ENCODE results near the gene ADD1.
"Not testable (repeated sequence)": the region's sequence is repeated elsewhere in the genome, so short reads cannot be mapped to it uniquely, and the experiment has no call there.

Gene ADD1

DNA sequence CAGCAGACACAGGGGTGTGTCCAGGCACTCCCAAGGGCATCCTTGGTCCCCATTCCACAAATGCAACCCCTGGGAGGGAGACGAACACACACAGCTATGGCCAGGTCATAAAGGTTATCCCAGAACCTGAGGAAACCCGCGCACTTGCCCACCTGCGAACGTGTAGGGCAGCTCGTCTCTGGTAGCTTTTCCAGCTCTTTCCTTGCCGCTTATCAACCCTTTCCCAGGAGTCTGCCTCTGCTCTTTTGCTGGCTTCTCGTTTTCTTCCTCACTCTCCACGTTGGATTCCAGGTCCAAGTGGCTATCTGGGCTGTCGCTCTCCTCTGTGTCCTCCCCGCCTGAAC, 106.1 kb downstream of the ADD1 start:
- DNase-seq: no peak

DNA sequence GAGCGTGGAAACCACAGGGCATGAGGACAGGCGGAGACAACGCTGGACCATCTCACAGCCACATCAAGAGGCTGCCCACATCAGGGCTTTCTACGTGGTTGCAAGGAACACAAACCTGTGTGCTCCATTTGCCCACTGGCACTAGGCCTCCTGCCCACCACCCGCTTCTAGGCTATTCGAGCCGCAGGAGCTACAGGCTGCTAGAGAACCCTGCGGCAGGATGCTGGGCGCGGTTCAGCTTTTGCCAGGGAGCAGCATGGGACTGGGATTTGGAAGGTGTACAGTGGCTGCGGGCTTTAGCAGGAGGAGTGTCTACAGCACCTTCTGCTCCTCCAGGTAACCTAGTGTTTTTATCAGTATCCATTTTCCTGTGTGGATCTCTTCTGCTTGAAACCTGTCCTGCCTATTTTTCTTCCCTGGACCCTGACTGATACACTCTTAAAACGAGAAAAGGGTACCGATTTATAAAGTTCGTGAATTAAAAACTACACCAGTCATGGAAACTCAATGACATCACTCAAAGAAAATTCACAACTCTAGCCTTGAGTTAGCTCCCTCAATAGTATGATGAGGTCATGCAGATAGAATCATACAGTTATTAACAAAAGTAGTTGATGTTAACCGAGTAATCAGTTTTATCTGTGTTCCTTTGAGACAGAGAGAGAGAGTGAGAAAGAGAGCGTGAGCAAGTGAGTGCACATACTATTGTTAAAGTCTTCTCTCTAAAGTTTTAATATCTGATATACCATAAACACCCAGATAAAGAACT, 106.8 kb downstream of the ADD1 start:
- DNase-seq: no peak

DNA sequence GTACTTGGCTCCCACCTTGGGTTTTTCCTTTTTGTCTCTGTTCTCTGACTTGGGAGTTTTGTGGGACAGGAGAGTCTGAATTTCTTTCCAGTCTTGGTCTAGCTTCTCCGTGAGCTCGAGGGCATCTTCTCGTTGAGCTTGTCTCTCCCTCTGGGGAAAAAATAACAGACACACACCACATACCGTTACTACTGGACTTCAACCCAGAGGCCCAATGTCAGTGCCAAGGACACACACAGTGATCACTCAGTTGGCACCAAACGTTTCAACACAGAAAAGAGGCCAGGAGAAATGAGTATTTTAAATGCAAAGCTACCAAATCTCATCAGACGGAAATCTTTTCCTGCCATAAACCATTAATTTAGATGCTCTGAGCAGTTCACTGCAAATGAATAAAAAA, 109.9 kb downstream of the ADD1 start:
- no peak for DNase-seq

DNA sequence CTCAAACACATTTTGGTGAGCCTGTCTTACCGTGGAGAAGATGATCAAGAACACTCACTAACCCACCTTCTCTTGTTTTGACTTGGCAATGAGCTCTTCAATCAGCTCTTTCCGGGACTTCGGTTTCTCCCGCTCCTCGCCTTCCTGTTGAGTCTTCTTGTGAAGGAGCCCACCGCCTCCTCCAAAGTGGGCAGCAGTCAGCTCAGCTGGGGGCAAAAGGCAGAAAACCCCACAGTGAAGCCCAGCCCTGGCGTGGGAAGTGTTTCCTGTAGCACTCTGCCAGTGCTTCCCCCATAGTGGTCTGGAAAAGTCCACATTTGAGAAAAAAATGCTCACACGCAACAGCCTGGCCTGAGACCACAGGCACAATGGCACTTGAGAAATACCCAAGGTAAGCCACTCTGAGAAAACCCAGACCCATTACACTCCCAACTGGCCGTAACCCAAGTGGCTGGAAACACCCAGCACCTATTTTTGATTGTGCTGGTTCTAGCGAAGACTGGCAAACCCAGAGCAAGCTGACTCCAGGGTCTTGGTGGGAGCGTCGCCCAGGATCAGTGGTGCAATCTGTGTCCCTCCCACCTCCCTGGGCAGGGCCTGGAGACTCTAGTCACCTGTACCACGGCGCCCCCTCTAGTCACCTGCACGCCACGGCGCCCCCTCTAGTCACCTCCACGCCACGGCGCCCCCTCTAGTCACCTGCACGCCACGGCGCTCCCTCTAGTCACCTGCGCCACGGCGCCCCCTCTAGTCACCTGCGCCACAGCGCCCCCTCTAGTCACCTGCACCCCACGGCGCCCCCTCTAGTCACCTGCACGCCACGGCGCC, 110.9 kb downstream of the ADD1 start:
- DNase-seq: peak; percentile 91

DNA sequence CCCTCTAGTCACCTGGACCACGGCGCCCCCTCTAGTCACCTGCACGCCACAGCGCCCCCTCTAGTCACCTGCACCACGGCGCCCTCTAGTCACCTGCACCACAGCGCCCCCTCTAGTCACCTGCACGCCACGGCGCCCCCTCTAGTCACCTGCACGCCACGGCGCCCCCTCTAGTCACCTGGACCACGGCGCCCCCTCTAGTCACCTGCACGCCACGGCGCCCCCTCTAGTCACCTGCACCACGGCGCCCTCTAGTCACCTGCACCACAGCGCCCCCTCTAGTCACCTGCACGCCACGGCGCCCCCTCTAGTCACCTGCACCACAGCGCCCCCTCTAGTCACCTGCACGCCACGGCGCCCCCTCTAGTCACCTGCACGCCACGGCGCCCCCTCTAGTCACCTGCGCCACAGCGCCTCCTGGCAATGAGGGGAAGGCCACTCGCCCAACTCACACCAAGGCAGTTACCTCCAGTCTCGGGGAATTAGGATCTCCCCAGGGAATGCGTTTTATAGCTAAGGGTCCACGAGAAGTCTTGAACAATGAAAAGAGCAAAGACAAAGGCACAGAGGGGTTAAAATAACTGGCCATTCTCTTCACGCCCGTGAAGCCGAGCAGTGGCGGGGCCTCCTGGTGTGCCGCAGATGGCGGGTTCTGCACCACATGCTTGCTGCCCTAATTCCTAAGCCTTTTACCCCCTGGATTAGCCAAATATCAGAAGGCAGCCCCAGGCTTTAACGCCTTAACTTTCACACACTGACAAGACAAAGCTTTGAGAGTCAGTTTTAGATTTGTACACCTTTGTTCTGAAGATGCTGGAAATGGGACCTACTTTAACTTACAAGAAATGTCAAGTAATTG, 111.8 kb downstream of the ADD1 start:
- DNase-seq: not testable (repeated sequence)

DNA sequence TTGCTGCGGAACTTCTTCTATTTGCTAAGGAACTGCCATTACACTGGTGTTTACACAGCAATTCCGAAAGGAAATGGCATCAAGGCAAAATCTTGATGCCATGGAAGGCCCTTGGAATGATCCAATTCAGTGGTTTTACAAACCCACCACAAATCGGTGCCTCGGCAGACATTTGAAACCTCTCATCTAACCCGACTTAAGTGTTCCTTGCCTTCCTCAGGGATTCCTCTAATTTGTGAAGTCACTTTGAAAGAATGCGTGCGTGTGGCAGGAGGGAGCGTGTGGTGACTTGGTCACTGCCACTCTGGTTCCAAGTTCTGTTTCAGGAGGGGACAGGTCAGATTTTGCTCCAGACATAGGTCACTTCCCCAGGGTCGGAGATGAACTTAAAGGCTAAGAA, 114.8 kb downstream of the ADD1 start:
- no peak for DNase-seq

DNA sequence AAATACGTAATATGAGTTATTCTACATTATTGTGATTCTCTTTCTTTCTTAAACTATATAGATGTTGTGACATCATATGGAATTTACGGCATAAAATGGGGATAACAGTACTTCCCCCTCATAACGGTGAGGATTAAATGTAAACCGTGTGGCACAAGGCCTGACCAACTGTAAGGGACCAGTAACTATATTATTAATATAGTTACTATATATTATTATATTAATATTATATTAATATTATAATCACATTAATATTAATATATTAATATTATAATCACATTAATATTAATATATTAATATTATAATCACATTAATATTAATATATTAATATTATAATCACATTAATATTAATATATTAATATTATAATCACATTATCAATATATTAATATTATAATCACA, 116.8 kb downstream of the ADD1 start:
- DNase-seq: not testable (repeated sequence)

DNA sequence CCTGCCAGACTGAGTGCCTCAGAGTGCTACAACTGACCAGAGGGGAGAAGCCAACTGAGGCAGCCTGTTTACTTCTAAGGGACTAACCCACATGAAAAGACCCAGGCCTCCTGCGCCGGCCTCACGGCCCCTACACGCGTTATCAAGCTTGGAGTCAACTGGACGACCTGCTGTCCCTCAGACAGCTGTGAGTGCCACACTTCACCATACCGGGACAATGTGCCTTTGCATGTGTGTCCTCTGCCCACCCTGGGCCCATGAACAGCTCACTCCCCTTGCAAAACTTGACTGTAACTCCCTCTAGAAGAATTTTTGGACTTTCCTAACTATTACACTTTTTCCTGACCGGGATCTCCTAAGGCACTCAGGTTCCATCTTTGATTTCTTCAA, 117.8 kb downstream of the ADD1 start:
- peak; percentile 49 for DNase-seq

DNA sequence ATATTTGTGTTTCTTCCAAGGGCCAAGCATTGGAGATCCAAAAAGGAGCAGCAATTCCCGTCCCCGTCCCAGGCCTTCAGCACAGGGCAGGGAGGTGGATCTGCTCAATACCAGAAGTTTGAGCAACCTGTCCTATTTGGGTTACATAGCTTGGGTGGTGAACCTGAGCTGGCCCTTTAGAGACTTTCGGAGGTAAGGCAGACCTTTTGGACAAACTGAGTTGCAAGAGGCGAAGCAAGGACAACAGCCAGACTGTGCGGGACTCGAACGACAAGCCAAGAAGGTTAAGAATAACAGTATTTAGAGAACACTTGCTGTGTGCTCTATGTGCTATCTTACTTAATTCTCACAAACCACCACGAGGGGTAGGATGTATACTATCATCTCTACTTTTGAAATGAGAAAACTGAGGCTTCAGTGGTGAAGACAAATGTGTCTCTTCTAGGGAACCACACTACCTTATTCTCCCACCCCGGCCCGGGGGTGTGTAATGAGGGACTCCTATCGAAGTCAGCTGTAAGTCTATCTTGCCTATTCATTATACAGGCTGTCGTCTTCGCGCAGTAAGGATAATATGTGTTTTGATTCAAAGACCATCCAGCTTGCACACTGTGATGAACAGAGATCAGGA, 118.3 kb downstream of the ADD1 start:
- peak; percentile 89 for DNase-seq

DNA sequence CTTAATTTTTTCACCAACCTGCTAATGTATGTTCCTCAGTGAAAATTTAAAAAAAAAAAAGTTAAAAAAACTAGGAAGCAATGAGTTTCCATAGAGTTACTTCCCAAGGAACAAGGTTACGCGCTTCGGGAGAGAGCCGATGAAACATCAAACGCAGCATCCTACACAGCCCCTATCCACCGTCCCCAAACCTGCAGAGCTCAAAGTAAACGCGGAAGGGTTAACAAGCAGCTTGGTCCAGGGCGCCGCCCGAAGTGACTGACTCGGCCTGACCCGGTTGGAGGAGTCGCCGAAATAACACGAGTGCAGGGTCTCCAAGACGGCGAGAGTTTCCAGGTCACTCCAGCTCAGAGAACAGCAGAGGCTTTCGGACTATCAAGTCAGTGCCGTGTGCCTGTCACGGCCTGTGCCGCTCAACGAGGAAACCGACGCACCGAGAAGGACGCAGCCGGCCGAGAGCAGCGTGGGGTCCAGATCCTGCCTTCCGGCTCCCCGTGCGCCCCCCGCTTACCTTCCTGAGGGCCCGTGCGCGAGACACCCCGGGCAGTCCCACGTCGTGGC, 119.0 kb downstream of the ADD1 start:
- peak; percentile 56 for DNase-seq

DNA sequence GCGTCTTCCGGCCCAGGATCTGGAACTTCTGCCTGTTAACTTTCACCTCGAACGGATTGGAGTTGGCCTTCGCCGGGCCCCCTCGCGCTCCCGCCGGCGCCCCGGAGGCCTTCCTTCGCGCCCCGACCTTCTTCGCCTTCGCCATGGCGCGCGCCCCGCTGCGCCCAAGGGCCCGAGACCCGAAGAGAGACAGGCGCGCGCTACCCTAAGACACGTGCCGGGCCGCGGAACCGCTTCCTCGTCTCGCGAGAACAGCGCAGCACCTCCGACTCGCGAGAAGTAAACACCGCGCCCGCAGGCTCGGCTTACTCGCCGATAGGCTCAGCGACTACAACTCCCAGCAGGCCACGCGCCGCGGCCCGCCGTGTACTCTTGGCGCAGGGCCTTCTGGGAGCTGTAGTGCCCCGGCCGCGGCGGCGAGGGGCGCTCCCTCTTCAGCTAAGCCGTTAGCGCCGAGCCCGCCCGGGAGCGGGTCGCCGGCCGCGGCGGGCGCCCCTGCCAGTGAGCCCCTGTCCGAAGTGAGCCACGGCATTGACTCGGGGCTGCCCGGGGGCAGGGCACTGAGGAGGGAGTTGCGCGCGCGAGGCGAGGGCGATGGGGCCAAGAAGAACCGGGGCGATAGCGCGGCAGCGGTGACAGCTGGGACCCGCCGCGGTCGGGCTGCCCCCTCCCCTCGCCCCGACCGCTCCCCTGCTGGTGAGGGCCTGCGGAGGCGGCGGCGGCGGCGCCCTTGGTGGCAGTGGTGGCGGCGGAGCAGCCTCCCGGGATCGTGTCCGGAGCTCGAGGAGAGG, 119.7 kb downstream of the ADD1 start, which contains the start of the genes GRK4 and NOP14:
Gene GRK4, plus strand, starts transcription at position 397 of the 791 bp plus-strand sequence. CDS start 500 bp downstream, outside the sequence.
Gene NOP14, minus strand, starts transcription at position 232 of the 791 bp plus-strand sequence. Its CDS starts 87 bp downstream, at position 145.
- peak; percentile 99 for DNase-seq

DNA sequence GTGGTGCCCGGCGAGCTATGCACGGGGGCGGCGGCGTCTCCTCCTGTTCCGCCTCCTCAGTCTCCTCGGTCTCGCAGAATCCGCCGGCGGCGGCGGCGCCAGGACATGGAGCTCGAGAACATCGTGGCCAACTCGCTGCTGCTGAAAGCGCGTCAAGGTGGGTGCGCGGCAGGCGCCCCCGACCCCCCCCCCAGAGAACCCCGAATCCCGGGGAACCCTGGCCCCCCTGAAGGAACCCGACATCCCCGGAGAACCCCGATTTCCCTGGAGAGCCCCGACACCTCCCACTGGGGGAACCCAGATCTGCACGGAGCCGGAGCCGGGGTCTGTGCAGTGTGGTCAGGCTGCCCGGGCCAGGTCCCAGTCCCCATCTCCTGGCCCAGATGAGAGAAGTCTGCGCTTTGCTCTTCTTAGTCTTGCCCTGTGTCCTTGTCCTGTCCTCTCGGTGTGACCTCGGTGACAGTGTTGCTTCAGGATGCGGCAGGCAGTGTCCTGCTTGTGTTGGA, 120.4 kb downstream of the ADD1 start:
- peak; percentile 62 for DNase-seq

DNA sequence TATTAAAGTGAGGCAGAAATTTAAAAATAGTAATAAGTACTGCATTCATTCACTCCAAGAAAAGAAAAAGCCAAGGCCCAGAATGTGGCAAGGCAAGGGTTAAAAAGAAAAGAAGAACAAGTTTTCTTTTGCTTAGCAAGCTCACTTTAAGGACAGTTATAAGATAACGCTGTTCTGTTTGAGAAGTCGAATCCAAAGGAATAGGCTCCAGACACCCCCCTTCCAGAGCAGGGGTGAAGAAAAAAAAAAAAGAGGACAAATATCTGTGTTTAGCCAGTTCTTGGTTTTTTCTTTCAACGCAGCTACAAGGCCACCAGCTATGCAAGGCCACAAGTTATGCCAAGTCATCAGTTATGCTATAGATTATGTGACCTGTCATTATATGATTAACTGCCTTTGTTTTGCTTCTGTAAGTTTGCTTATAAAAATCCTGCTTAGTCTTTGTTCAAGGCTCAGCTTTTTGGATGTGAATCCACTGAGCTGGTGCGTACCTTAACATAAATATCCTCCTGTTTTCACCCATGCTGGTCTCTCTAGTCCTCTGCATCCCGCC, 121.1 kb downstream of the ADD1 start:
- DNase-seq: no peak

DNA sequence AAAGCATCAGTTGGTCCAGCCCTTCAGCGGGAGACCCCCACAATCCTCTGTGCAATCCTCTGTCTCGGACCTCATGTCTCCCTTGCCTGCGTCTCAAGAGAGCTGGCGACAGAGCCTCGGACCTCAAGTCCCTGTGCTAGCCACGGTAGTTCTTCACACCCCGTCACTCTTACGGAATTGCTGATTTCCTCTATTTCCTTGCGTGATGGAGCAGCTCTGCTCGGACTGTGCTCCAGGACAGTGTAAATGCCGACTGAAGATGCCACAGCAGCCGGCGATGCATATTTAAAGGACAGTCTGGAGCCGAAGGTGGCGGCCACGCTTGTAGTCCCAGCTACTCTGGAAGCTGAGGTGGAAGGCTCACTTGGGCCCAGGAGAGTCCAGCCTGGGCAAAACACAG, 121.6 kb downstream of the ADD1 start:
- no peak for DNase-seq

DNA sequence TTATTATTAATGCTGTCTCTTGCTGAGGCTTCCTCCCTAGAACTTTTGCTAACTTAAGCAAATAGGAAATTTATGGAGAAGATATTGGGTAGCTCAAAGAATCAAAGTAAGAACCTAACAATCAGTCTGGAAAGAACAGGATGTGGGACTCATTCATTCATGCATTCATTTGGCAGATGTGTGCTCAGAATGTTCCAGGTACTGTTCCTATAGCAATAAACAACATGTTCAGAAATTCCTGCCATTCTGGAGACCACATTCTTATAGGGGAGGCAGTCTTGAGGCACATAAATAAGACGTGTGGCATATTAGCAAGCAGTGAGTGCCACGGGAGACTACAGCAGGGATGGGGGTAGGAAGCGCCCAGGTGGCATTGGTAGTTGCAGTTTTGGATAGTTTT, 124.7 kb downstream of the ADD1 start:
- no peak for DNase-seq

DNA sequence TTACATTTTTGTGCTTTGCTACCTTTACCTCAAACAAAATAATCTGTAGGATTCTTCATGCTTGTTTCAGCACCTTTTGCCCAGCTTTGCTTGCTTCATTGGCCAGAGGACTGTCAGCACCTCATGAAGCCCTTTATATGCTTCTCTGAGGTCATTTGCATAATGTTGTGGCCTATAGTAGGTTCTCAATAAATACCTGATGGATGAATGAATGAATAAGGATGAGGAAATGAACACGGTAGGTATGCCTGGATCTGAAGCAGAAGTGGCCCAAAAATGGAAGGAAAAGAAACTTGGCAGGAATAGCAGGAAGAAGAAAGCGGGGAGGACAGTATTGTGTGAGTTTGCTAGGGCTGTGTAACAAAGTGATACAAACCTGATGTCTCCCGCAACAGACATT, 127.6 kb downstream of the ADD1 start:
- no peak for DNase-seq

DNA sequence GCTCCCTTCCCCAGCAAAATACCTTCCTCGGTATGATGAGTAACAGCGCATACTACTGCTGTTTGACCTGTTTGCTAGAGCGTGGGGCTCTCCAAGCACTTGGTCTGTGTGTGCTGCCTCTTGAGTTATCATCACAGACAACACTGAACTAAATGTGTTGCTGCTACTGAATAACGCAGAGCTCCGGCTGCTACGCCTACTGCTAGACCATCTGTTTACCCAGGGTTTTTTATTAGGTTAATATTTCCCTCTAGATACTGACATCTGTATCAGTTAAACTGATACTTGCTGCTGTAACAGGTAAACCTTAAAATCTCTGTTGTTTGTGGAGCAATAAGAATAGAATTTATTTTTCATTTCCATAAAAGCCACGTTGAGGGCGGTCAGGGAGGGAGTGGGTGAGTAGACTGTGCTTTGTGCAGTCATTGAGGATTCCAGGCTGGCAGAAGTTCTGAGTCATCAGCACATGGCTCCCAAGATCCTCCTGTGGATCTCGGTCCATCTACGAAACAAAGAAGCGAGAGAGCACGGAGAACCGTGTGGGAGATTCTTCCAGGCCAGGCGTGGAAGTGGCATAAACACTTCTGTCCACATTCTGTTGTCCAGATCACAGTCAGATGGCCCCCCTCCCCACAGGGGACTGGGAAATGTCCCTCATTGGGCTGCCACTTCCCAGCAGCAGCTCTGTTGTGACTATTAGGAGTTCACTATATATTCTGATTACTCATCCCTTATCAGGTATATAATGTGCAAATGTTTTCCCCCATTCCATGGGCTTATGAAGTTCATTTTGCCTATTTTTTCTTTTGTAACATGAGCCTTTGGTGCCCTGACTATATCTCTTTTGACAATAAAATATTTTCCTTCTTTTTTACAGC, 133.8 kb downstream of the ADD1 start:
- no peak for DNase-seq

Measured in activated CD4-positive, alpha-beta T cell treated with anti-CD3 and anti-CD28 coated beads, Interleukin-2, Interleukin-6, amounts not matched to agents 100 ng/mL and 50 ng/mL, durations not matched to agents 16 hours and 8 hours (primary cell).